Ecto neural progenitor cell (in vitro differentiated cells): ENCODE measurements around the gene SERTAD3.
"Not testable (repeated sequence)": the region's sequence is repeated elsewhere in the genome, so short reads cannot be mapped to it uniquely, and the experiment has no call there.

Experiments used
- DNase-seq: peaks from one replicate; pipeline ENCODE4 v3.0.0-alpha.2; 2018; ENCODE audit warnings: low spot score

The SERTAD3 gene

DNA sequence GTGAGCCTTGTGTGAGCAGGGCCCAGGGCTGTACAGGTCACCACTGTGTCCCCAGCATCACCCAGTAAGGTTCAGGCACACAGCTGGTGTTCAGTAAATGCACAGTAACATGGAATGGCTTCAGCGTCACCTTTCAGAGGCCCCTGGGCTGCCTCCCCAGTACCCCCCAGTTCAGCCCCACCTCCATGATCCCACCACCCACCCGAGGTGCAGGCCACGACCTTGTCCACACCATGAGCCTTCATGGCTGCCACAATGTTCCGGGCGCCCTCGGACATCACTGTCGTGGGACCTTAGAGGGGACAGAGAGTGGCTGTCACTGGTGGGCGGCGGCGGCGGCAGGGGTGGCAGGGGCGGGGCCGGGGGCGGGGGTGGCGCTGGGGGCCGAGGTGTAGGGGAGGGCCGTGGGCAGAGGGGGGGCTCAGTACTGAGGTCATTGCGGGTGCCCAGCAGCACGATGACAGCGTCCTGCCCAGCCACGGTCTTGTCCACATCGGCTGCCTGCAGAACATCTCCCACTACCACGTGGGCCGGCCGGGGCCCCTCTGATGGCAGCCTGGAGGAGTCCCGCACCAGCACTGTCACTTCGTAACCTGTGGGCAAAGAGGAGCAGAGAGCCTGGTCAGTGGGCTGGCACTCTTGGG lies 13.9 kb upstream of the SERTAD3 start:
- no peak for DNase-seq

DNA sequence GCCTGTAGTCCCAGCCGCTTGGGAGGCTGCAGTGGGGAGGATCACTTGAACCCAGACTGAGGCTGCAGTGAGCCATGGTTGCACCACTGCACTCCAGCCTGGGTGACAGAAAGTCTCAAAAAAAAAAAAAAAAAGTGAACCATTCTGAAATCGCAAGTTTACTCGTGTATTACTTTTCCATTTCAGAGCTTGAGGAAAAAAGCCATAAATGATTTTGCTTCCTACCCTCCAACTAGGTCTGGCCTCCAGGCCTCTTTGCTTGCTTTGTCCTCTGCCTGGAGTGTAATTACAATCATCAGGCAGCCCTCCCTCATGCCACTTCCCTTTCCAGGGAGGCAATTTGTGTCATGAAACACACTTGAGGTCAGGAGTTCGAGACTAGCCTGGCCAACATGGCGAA lies 12.9 kb upstream of the SERTAD3 start:
- DNase-seq, result no peak

DNA sequence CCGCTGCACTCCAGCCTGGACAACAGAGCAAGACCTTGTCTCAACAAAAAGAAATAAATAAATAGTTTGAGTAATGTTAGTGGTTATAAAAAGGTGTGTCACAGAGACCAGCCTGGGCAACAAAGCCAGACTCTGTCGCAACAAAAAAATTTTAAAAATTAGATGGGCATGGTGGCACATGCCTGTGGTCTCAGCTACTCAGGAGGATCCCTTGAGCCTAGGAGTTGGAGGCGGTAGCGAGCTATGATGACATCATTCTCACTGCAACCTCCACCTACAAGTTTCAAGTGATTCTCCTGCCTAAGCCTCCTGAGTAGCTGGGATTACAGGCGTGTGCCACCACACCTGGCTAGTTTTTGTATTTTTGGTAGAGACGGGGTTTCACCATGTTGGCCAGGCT lies 9.8 kb upstream of the SERTAD3 start:
- DNase-seq, result not testable (repeated sequence)

DNA sequence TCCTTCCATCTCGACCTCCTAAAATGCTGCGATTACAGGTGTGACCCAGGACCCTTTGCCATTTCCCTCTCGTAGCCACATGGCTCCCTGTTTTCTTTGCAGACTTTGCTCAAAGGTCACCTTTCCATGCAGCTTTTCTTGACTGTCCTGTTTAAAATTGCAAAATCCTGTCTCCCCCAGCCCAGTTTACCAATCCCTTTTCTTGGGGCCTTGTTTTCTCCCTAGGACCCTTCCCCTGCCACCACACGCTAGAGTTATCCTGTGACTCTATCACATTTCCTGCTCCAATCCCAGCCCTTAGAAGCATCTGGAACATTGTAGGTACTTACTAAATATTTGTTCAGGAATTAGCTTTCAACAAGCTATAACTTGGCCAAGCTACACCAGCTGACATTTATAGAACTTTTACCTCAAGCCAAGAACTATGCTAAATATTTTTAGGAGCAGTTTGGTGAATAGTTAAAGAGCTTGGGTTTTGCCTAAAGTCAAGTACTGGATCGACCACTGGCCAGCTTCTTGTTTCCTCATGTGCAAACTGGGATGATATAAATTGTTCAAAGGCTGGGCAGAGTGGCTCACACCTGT lies 9.1 kb upstream of the SERTAD3 start:
- no peak for DNase-seq

DNA sequence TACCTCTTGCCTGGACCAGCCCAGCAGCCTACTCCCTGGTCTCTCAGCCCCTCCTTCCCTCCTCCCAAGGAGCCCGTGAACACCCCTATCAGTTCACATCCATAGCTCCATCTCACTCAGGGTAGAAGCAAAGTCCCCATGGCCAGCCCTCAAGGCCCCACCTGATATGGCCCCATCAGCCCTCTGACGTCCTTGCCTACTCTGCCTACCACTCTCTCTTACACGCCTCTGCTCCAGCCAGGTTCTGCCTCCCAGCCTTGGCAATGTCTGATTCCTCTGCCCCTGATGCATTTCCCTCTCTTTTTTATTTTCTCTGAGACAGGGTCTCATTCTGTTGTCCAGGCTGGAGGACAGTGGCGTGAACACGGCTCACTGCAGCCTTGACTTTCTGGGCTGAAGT lies 7.9 kb upstream of the SERTAD3 start:
- DNase-seq, result no peak

DNA sequence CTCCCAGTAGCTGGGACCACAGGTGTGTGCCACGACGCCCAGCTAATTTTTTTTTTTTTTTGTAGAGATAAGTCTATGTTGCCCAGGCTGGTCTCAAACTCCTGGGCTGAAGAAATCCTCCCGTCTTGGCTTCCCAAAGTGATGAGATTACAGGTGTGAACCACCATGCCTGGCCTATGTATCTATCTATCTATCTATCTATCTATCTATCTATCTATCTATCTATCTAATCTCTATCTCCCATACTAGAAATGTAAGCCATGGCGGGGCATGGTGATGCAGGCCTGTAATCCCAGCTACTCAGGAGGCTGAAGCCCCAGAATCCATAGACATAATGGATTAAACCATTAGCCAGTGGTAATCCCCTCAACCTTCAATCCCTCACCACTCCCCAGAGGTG lies 6.5 kb upstream of the SERTAD3 start:
- no peak for DNase-seq

DNA sequence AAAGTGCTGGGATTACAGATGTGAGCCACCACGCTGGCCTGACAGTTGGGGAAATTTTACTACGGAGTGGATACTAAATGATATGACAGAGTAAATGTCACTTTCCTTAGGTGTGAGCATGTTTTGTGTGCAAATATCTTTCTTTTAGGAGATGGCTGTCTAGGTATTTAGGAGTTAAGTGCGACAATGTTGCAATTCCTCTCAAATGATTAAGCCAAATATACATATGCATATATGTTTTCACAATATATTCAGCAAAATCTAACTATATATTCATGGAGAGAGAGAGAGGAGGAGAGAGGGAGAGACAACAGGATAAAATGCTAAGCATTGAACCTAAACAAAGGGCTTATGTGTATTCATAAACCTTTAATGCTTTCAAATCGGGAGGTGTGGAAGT lies 5.4 kb upstream of the SERTAD3 start:
- no peak for DNase-seq

DNA sequence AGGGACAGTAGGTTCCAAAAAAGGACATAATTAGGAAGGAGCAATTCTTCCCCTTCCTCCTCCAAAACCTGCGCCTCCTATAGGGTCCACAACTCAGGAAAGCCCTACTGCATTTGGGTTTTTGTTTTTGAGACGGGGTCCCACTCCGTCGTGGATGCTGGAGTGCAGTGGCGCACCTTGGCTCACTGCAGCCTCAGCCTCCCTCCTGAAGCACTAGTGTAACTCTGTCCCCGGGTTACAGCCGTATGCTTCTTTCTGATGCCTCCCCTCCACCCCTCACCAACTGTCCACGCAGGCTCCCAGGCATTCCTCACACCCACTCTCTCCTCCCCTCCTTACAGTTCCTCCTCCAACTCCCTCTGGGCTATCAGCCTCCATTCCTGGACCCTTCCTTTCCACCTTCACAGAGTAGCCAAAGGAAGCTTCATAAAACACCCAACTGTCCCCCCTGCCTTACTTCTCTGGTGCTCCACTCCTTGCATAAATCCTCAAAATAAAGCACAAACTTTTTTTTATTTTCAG lies 2.2 kb upstream of the SERTAD3 start:
- no peak for DNase-seq

DNA sequence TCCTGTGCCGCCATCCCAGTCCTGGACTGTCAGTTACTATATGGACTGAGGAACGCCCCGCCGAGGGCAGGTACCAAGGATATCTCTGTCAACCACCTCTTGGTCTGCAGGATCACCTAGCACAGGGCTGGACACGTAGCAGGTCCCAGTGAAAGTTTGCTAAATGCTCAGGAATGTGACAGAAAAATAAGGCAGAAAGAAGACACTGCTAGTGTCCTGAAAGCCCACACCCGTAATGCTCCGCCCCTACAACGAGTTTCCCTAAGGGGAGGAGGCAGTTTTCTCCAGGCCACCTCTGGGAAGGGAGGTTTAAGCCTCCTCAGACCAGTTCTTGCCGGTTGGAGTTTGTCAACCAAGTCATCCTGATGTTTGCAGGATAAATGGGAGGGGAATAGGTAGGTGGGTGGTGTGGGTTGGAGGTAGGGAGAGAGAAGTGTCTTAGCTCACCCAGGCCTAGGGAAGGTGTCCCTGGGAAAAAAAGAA lies 1.7 kb upstream of the SERTAD3 start:
- peak; percentile 72 for DNase-seq

DNA sequence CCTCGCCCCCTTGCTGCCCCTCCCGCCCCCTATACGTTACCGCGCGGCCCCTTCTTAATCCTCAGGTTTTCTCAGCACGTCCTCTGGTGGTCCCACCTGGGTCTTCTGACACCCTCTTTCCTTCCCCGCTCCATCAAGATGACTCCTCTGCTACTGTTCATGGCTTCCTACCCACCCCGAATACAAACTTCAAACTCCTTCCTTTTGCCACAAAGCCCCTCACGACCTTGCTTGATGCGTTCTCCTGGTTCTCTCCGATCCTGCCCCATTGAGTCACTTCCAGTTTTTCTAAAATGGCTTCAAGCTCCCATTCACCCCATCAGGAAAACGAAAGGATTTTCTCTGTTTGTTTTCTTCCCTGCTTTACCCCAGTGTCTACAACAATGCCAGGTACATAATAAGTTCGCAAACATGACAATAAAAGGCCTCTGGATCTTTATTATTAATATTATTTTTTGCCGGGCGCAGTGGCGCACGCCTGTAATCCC lies 734 bp upstream of the SERTAD3 start:
- DNase-seq, result no peak

DNA sequence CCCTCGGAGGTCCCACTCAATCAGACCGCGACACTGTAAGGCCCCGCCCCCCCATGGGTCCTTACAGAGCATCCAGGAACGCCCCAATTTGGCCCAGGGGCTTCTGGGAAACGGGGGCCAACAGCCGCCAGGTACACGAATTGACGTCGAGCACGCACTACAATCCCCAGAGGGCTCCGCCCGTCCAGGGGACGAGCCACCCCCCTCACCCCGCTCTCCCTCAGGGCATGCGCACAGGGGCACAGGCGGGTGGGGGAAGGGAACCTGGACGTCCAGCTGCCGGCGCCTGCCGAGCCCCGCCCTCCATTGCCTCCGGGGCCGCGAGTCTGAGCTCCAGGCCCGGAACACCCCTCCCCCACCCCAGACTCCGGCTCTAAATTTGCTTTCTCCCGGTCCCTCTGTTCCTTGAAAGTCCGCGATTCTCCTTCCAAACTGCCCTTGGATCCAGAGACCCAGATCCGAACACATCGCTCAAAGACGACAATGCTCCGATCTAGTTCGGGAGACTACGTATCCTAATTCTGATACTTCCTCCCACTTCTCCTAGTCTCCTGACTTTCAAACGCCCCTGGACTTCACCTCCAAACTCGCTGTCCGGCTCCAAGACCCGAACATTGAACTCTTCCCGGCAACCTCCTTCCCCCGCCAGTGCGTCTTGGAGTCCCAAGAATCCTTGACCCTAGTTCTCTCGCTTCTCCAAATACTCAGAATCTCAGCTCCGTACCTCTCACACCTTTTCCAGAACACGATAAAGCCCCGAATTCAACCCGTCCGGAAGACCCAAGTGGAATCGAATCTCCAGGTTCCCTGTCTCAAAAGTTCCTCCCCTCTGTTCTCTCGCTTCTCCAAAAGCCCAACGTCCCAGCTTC lies 770 bp downstream of the SERTAD3 start:
- peak; percentile 99 for DNase-seq

DNA sequence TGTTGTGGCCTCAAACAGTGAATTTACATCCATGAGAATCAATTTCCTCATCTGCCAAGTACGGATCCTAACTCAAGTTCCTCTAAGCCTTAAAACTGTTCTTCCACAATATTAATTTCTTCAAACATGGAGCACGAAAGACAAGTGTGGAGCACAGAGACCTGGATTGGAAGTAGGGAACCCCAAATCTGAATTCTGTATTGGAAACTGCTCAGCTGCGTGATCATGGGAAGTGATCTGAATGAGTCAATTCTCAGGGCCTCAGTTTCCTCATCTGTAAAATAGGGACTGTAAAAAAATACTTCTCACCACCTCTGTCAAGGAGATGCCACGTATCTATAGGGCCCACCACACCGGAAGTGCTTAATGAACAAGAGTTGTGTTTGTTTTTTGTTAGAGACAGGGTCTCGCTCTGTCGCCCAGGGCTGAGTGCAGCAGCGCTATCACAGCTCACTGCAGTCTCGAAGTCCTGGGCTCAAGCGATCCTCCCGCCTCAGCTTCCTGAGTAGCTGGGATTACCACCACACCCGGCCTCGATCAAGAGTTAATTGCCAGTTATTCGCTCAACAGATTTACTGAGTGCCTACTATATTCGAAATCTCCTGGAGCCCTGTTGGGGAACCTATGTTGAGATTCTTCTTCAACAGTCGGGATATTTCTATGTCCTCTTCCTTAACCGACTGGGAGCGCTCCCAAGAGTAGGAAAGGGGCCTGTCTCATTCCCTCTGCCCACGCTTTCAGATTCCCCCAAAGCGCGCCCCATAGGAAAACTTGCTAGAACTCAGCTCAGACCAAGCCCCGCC lies 1.6 kb downstream of the SERTAD3 start:
- no peak for DNase-seq

DNA sequence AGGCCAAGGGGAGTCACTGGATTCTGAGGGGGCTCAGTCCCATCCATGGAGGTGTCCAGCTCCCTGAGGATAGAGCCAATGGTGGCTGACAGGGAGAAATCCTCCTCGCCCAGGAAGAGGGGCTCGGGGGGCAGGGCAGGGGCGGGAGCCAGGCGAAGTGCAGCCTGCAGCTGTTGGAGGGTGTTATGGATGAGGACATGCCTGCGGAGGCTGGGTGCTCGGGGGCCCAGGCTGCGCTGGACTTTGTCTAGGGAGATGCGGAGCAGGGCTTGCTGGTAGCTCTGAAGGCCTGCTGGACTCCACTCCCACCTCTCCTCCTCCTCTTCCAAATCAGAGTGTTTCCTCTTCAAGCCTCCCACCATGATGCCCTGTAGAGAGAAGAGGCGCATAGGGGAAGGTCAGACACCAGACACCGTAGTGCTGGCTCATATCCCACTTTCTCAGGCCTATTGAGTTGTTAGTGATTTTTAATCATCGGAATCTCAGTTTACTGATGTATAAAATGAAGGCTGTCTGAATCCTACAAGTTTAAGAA lies 2.3 kb downstream of the SERTAD3 start:
- no peak for DNase-seq

DNA sequence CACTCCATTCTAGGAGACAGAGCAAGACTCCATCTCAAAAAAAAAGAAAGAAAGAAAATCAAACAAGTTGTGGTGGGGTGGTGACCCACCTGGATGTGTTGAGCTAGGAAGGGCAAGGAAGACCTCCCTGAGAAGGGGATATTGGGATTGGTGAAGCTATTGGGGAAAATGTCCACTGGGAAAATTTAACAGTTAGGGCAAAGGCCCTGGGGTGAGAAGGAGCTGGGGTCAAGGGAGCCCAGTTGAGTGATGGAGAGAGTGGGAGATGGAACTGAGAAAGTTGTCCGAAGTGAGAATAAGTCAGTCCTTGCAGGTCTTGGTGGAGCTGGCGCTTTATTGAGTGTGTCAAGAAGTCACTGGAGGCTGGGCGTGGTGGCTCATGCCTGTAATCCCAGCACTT lies 5.9 kb downstream of the SERTAD3 start:
- DNase-seq, result no peak

DNA sequence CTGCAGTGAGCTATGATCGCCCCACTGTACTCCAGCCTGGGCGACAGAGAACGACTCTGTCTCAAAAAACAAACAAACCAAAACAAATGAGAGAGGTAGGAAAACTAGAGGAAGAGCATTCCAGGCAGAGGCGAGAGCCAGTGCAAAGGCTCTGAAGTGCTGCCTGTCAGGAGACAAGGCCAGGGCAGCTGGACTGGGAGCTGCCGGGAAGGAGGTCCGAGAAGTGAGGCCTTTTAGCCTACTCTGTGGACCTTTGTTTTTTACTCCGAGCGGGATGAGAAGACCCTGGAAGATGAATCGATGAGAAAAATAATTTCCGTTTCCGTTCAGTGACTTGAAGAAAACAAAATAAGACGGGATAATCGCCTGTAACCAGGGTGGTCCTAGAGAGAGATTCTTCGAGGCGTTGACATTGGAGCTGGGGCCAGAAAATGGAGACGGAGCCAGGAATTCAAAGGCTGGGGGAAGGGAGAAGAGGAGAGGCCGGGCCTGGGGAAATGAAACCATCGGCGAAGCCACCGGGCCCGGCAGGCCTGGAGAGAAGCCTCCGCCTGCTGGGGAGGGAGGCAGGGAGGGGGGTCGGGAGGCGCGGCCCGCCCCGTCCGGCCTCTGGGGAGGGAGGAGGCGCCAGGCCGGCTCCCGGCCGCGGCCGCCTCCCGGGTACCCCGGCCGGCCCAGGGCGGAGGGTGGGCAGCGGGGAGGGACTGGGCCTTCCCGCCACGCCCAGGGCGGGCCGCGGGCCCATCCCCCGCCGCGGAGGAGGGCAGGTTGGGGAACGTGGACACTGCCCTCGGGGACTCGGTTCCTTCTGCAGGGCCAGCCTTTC lies 10.5 kb downstream of the SERTAD3 start:
- DNase-seq, result peak; percentile 85

DNA sequence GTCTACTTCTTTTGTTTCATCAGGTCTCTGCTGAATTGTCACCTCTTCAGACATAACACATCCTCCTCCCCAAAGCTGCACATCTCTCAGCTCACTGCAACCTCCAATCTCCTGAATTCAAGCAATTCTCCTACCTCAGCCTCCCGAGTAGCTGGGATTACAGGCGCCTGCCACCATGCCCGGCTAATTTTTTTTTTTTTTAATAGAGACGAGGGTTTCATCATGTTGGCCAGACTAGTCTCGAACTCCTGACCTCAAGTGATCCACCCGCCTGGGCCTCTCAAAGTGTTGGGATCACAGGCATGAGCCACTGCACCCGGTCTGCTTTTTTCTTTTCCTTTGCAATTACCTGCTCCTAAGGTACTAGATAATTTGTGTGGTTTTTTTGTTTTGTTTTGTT lies 11.4 kb downstream of the SERTAD3 start:
- not testable (repeated sequence) for DNase-seq

DNA sequence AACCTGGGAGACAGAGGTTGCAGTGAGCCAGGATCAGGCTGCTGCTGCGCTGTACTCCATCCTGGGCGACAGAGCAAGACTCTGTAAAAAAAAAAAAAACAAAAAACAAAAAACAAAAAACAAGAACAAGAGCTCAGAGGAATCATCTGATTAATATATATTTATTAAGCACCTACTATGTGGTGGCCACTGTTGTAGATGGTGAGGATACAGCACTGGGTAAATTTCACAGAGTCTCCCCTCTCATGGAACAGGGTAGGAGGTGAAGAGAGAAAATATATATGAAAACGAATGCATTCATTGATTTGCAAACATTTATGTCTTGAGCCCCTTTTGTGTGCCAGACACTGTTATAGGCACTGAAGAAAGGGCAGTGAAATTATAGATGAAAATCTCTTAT lies 12.4 kb downstream of the SERTAD3 start:
- DNase-seq, result no peak

DNA sequence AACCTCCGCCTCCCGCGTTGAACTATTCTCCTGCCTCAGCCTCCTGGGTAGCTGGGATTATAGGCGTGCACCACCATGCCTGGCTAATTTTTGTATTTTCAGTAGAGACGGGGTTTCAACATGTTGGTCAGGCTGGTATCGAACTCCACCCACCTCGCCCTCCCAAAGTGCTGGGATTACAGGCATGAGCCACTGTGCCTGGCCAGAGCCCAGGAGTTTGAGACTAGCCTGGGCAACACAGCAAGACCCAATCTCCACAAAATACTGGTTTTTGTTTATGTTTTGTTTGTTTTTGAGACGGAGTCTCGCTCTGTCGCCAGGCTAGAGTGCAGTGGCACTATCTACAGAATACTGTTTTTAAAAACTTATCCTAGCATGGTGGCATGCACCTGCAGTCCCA lies 13.9 kb downstream of the SERTAD3 start:
- not testable (repeated sequence) for DNase-seq

DNA sequence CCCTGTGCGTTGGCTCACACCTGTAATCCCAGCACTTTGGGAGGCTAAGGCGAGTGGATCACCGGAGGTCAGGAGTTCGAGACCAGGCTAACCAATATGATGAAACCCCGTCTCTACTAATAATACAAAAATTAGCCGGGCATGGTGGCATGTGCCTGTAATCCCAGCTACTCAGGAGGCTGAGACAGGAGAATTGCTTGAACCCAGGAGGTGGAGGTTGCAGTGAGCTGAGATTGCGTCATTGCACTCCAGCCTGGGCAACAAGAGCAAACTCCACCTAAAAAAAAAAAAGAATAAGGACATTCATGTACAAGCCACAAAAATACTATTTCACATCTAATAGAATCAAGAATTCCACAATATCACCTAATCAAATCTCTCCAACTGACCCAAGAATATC lies 15.9 kb downstream of the SERTAD3 start:
- not testable (repeated sequence) for DNase-seq

DNA sequence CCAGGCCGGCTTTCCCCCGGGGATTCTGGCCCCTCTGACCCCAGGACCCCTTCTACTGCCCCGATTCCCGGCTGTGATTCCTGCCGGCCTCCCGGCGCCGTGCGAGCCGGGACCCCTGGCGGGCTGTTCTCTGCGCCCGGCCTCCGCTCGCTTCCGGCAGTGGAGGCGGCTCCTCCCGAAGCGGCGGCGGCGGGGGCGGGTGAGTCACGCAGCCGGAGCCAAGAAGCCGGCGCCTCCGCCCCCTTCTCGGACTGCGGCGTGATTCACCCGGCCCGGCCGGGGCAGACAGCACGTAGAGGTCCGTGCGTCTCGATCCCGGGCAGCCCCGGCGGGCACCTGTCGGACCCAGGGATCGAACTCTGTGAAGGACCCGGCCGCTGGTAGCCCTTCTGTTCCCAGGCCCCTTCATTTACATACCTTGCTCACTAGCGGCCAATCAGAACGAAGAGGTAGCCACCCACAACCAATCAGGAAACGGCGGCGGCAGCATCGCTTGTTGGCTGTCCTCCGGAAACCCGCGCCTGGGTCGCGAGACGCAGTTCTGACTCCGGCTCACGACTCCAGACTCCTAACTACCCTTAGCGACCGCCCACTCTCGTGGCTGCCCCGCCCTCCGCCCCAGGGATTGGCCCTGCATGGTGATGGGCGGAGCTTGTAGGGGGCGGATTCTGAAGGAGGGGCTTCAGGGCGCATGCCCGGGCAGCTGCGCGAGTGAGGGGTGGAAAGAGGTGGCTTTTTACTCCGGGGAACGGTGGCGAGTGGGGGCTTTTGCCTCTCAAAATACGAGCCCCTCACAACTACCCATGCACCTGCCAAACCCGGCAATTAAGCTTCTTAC lies 18.5 kb downstream of the SERTAD3 start, which contains the start of gene SERTAD1:
Gene SERTAD1 (minus strand): TSS at position 543 of the 838 bp plus-strand sequence. CDS start 2,446 bp downstream, outside the sequence.
- DNase-seq, result peak; percentile 100
